HCT116 (cell line): ENCODE data around the gene MAT2B. TPM values are rescaled to one million over a fixed set of nuclear protein-coding genes. Genes with fewer than 3 reads are reported as not detected.

ENCODE experiments used
- ATAC-seq: fragments of 200-7000 bp; cut with Tn5 transposase; 2 replicates; pipeline ENCODE4 v1.9.1; 2020; ENCODE audit warnings: mild to moderate bottlenecking, moderate library complexity
- BruUV-seq: library from RNA; stranded (reverse); fragments of 400-500 nt; replicated peaks from 2 replicates; lab custom pipeline; 2021; lab: Mats Ljungman, UMichigan
- CTCF ChIA-PET: fragments of 300-600 bp; sonication (Branson Sonifier 250); formaldehyde crosslinking; loops from one replicate; lab custom pipeline; 2021; ENCODE audit warnings: antibody characterized with exemption; lab: Charles Lee
- POLR2A ChIA-PET: fragments of 300-600, 350-600 bp; sonication (Branson Sonifier 250); formaldehyde crosslinking; loops from one replicate; lab custom pipeline; 2021; ENCODE audit warnings: antibody characterized with exemption; lab: Charles Lee
- RAD21 ChIA-PET, 2 experiments: fragments of 300-600 bp; sonication (Branson Sonifier 250); formaldehyde crosslinking; loops; one replicate each; lab custom pipeline; 2023; ENCODE audit warnings: low total read pairs in 2 of 2; ENCODE audit not compliant: uncharacterized antibody in 2 of 2, unreplicated experiment in 2 of 2, low non-redundant PET in 1 of 2; lab: Charles Lee
- DNase-seq: peaks from one replicate; pipeline ENCODE4 v3.0.0-alpha.2; 2010; ENCODE audit warnings: low read depth, low spot score
- H2AFZ ChIP-seq: fragments of 200-600 bp; shearing (Covaris generic), sonication (generic); 2 replicates; pipeline ENCODE4 v1.6.1; 2017; ENCODE audit warnings: low read depth, mixed run types, mixed read lengths, antibody characterized with exemption, low read length; ENCODE audit not compliant: poor library complexity, severe bottlenecking
- H3K27ac ChIP-seq: 2 replicates; pipeline ENCODE4 v1.5.1; 2012; ENCODE audit warnings: low read depth, low read length
- H3K27me3 ChIP-seq: fragments of 200-600 bp; sonication (generic); 2 replicates; pipeline ENCODE4 v1.6.1; 2016; ENCODE audit warnings: mixed run types, low read length, mixed read lengths; ENCODE audit not compliant: insufficient read depth
- H3K36me3 ChIP-seq, 2 experiments: fragments of 200-500 bp in 1 of 2; fragments of 200-600 bp in 1 of 2; sonication (Bioruptor generic) in 1 of 2; sonication (generic) in 1 of 2; 2 replicates each; pipeline versions ENCODE4 v1.5.1 to v1.6.1; 2014 to 2016; ENCODE audit warnings: low read length in 2 of 2, inconsistent platforms in 1 of 2, mixed read lengths in 1 of 2, mixed run types in 1 of 2; ENCODE audit not compliant: insufficient read depth in 2 of 2, control insufficient read depth in 1 of 2
- H3K4me1 ChIP-seq, 2 experiments: fragments of 200-600 bp in 1 of 2; sonication (generic) in 1 of 2; 2 replicates each; pipeline versions ENCODE4 v1.5.1 to v1.6.1; 2012 to 2017; ENCODE audit warnings: low read length in 2 of 2, inconsistent platforms in 1 of 2, mild to moderate bottlenecking in 1 of 2, mixed read lengths in 1 of 2, mixed run types in 1 of 2, moderate library complexity in 1 of 2; ENCODE audit not compliant: insufficient read depth in 2 of 2, control insufficient read depth in 1 of 2
- H3K4me2 ChIP-seq: fragments of 200-600 bp; sonication (generic); 2 replicates; pipeline ENCODE4 v1.6.1; 2017; ENCODE audit warnings: mixed run types, low read length, mixed read lengths
- H3K4me3 ChIP-seq, 2 experiments: fragments of 200-600 bp in 1 of 2; sonication (generic) in 1 of 2; replicated peaks in 1 of 2; 2 replicates each; pipeline ENCODE4 v1.5.1; 2011 to 2016; ENCODE audit warnings: low read length in 2 of 2, control low read depth in 1 of 2, low read depth in 1 of 2, mild to moderate bottlenecking in 1 of 2, mixed read lengths in 1 of 2, mixed run types in 1 of 2
- H3K79me2 ChIP-seq: fragments of 200-600 bp; sonication (generic); 2 replicates; pipeline ENCODE4 v1.6.1; 2017; ENCODE audit warnings: mild to moderate bottlenecking, mixed run types, low read length, moderate library complexity, mixed read lengths; ENCODE audit not compliant: insufficient read depth
- H3K9ac ChIP-seq: fragments of 200-600 bp; sonication (generic); 2 replicates; pipeline ENCODE4 v1.6.1; 2016; ENCODE audit warnings: low read length, mixed read lengths
- H3K9me2 ChIP-seq: fragments of 200-600 bp; sonication (generic), shearing (Covaris generic); 2 replicates; pipeline ENCODE4 v1.6.1; 2017; ENCODE audit warnings: mixed run types, mild to moderate bottlenecking, moderate library complexity; ENCODE audit not compliant: insufficient read depth
- H3K9me3 ChIP-seq, 2 experiments: fragments of 200-500 bp in 1 of 2; fragments of 200-600 bp in 1 of 2; sonication (Bioruptor generic) in 1 of 2; sonication (generic) in 1 of 2; 2 replicates each; pipeline ENCODE4 v1.6.1; 2014 to 2017; ENCODE audit warnings: low read length in 2 of 2, mixed read lengths in 2 of 2, inconsistent platforms in 1 of 2, low read depth in 1 of 2, mild to moderate bottlenecking in 1 of 2, mixed run types in 1 of 2, moderate library complexity in 1 of 2; ENCODE audit not compliant: control insufficient read depth in 1 of 2, insufficient read depth in 1 of 2
- H4K20me1 ChIP-seq: fragments of 200-600 bp; sonication (generic), shearing (Covaris generic); 2 replicates; pipeline ENCODE4 v1.6.1; 2017; ENCODE audit warnings: mixed run types, mild to moderate bottlenecking, moderate library complexity; ENCODE audit not compliant: insufficient read depth
- CBX3 ChIP-seq: IDR thresholded peaks from 2 replicates; pipeline ENCODE4 v1.6.1; 2012; ENCODE audit warnings: low read depth
- CEBPB ChIP-seq: IDR thresholded peaks from 2 replicates; pipeline ENCODE4 v1.6.1; 2012; ENCODE audit warnings: low read depth
- EGR1 ChIP-seq: IDR thresholded peaks from 2 replicates; pipeline ENCODE4 v1.6.1; 2012; ENCODE audit warnings: low read depth
- ELF1 ChIP-seq: IDR thresholded peaks from 2 replicates; pipeline ENCODE4 v1.6.1; 2012; ENCODE audit warnings: low read depth, borderline replicate concordance
- EZH2 ChIP-seq: fragments of 200-600 bp; sonication (generic); IDR thresholded peaks from 2 replicates; pipeline ENCODE4 v1.6.1; 2017; ENCODE audit warnings: antibody characterized with exemption, mixed run types
- FOSL1 ChIP-seq: IDR thresholded peaks from 2 replicates; pipeline ENCODE4 v1.6.1; 2012; ENCODE audit warnings: low read depth
- JUND ChIP-seq: IDR thresholded peaks from 2 replicates; pipeline ENCODE4 v1.6.1; 2012
- POLR2A ChIP-seq: IDR thresholded peaks from 2 replicates; pipeline ENCODE4 v1.7.0; 2011; ENCODE audit warnings: borderline replicate concordance; ENCODE audit not compliant: insufficient read depth, insufficient read length; ENCODE audit errors: extremely low read depth
- POLR2AphosphoS5 ChIP-seq: IDR thresholded peaks from 2 replicates; pipeline ENCODE4 v1.6.1; 2011; ENCODE audit warnings: mild to moderate bottlenecking, low read depth, low read length, moderate library complexity
- SP1 ChIP-seq: IDR thresholded peaks from 2 replicates; pipeline ENCODE4 v1.6.1; 2012; ENCODE audit warnings: low read depth
- SRF ChIP-seq: IDR thresholded peaks from 2 replicates; pipeline ENCODE4 v1.6.1; 2012; ENCODE audit warnings: low read depth
- TCF7L2 ChIP-seq: IDR thresholded peaks from 2 replicates; pipeline ENCODE4 v1.7.0; 2011; ENCODE audit warnings: borderline replicate concordance, inconsistent platforms; ENCODE audit not compliant: insufficient read depth, insufficient read length; ENCODE audit errors: extremely low read depth
- YY1 ChIP-seq: IDR thresholded peaks from 2 replicates; pipeline ENCODE4 v1.6.1; 2011; ENCODE audit warnings: low read length, low read depth, moderate library complexity, mild to moderate bottlenecking; ENCODE audit not compliant: insufficient replicate concordance; ENCODE audit errors: extremely low read depth
- ZFX ChIP-seq: fragments of 450-650 bp; IDR thresholded peaks from 2 replicates; pipeline ENCODE4 v1.6.1; 2017
- ZNF274 ChIP-seq: fragments of 200-500 bp; sonication (Bioruptor generic); IDR thresholded peaks from 2 replicates; pipeline ENCODE4 v1.6.1; 2014; ENCODE audit warnings: mild to moderate bottlenecking, low read depth, low read length, inconsistent platforms
- intact Hi-C: fragments of 100-400 bp; cut with micrococcal nuclease; formaldehyde crosslinking; loops from 2 replicates; pipeline ENCODE4 v1.10.0; 2022
- total RNA-seq: library from RNA; stranded (reverse); gene quantifications from one replicate; pipeline ENCODE4 v1.2.1, GENCODE V29; 2021; ENCODE audit not compliant: unreplicated experiment
- TF ChIP-seq, protein P1 (sequence below), 3 experiments: fragments of 200-600 bp in 1 of 3; sonication (generic) in 1 of 3; IDR thresholded peaks in 2 of 3; conservative IDR thresholded peaks in 1 of 3; 2 replicates each; pipeline ENCODE4 v1.5.1; 2012 to 2017; ENCODE audit warnings: low read depth in 2 of 3, low read length in 2 of 3, antibody characterized with exemption in 1 of 3, borderline replicate concordance in 1 of 3, control low read depth in 1 of 3, mild to moderate bottlenecking in 1 of 3, mixed read lengths in 1 of 3, mixed run types in 1 of 3, moderate library complexity in 1 of 3; ENCODE audit not compliant: insufficient read depth in 1 of 3
- TF ChIP-seq, protein P2 (sequence below): IDR thresholded peaks from 2 replicates; pipeline ENCODE4 v1.6.1; 2012
- TF ChIP-seq, protein P3 (sequence below): IDR thresholded peaks from 2 replicates; pipeline ENCODE4 v1.6.1; 2011; ENCODE audit warnings: mild to moderate bottlenecking, low read length, moderate library complexity; ENCODE audit not compliant: insufficient replicate concordance; ENCODE audit errors: extremely low read depth
- TF ChIP-seq, protein P4 (sequence below): IDR thresholded peaks from 2 replicates; pipeline ENCODE4 v1.6.1; 2012; ENCODE audit warnings: low read depth
- TF ChIP-seq, protein P5 (sequence below): IDR thresholded peaks from 2 replicates; pipeline ENCODE4 v1.6.1; 2012

The MAT2B gene
- total RNA-seq, 1 experiment from 2014 or later: 45.9 TPM

- POLR2A ChIA-PET: interaction anchor here (0.6 kb wide), 1 partner anchor 24 kb away, joined by 5 read pairs; no protein-coding TSS in a partner anchor
- no peak overlapping the region for H3K27ac ChIP-seq
- peaks cover 16% of the 10 kb centered on the region for H3K27me3 ChIP-seq
- RAD21 ChIA-PET: no interaction called here
- H3K9ac ChIP-seq: no peak overlapping the region
- no peak overlapping the region for H3K4me3 ChIP-seq
- CTCF ChIA-PET: no interaction called here
- no peaks in the 10 kb centered on the region for H3K9me2 ChIP-seq
- H3K9me3 ChIP-seq: no peaks in the 10 kb centered on the region
- H3K79me2 ChIP-seq: no peaks in the 10 kb centered on the region
- TF ChIP-seq CBX3 (no peak), TCF7L2 (no peak), ZNF274 (no peak), EGR1 (no peak), CEBPB (no peak), POLR2A (no peak), ELF1 (no peak), JUND (no peak), EZH2 (no peak), YY1 (no peak), SRF (no peak), FOSL1 (no peak), SP1 (no peak), ZFX (no peak), POLR2AphosphoS5 (no peak)
- TF ChIP-seq, protein P1, sequence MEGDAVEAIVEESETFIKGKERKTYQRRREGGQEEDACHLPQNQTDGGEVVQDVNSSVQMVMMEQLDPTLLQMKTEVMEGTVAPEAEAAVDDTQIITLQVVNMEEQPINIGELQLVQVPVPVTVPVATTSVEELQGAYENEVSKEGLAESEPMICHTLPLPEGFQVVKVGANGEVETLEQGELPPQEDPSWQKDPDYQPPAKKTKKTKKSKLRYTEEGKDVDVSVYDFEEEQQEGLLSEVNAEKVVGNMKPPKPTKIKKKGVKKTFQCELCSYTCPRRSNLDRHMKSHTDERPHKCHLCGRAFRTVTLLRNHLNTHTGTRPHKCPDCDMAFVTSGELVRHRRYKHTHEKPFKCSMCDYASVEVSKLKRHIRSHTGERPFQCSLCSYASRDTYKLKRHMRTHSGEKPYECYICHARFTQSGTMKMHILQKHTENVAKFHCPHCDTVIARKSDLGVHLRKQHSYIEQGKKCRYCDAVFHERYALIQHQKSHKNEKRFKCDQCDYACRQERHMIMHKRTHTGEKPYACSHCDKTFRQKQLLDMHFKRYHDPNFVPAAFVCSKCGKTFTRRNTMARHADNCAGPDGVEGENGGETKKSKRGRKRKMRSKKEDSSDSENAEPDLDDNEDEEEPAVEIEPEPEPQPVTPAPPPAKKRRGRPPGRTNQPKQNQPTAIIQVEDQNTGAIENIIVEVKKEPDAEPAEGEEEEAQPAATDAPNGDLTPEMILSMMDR (IDR thresholded peaks at IDR 0.05 in 2 of 3, conservative IDR thresholded peaks at IDR 0.05 in 1 of 3; ENCODE audit: borderline replicate concordance in 1 of 3, insufficient read depth in 1 of 3, low read depth in 2 of 3, low read length in 2 of 3): no peak
- TF ChIP-seq, protein P2, sequence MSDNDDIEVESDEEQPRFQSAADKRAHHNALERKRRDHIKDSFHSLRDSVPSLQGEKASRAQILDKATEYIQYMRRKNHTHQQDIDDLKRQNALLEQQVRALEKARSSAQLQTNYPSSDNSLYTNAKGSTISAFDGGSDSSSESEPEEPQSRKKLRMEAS: no peak
- TF ChIP-seq, protein P3, sequence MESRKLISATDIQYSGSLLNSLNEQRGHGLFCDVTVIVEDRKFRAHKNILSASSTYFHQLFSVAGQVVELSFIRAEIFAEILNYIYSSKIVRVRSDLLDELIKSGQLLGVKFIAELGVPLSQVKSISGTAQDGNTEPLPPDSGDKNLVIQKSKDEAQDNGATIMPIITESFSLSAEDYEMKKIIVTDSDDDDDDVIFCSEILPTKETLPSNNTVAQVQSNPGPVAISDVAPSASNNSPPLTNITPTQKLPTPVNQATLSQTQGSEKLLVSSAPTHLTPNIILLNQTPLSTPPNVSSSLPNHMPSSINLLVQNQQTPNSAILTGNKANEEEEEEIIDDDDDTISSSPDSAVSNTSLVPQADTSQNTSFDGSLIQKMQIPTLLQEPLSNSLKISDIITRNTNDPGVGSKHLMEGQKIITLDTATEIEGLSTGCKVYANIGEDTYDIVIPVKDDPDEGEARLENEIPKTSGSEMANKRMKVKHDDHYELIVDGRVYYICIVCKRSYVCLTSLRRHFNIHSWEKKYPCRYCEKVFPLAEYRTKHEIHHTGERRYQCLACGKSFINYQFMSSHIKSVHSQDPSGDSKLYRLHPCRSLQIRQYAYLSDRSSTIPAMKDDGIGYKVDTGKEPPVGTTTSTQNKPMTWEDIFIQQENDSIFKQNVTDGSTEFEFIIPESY: no peak
- TF ChIP-seq, protein P4, sequence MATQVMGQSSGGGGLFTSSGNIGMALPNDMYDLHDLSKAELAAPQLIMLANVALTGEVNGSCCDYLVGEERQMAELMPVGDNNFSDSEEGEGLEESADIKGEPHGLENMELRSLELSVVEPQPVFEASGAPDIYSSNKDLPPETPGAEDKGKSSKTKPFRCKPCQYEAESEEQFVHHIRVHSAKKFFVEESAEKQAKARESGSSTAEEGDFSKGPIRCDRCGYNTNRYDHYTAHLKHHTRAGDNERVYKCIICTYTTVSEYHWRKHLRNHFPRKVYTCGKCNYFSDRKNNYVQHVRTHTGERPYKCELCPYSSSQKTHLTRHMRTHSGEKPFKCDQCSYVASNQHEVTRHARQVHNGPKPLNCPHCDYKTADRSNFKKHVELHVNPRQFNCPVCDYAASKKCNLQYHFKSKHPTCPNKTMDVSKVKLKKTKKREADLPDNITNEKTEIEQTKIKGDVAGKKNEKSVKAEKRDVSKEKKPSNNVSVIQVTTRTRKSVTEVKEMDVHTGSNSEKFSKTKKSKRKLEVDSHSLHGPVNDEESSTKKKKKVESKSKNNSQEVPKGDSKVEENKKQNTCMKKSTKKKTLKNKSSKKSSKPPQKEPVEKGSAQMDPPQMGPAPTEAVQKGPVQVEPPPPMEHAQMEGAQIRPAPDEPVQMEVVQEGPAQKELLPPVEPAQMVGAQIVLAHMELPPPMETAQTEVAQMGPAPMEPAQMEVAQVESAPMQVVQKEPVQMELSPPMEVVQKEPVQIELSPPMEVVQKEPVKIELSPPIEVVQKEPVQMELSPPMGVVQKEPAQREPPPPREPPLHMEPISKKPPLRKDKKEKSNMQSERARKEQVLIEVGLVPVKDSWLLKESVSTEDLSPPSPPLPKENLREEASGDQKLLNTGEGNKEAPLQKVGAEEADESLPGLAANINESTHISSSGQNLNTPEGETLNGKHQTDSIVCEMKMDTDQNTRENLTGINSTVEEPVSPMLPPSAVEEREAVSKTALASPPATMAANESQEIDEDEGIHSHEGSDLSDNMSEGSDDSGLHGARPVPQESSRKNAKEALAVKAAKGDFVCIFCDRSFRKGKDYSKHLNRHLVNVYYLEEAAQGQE: no peak
- TF ChIP-seq, protein P5, sequence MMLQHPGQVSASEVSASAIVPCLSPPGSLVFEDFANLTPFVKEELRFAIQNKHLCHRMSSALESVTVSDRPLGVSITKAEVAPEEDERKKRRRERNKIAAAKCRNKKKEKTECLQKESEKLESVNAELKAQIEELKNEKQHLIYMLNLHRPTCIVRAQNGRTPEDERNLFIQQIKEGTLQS: no peak
- no peak overlapping the region for H3K4me2 ChIP-seq
- no peak overlapping the region for H2AFZ ChIP-seq
- no peak for DNase-seq
- no peaks in the 10 kb centered on the region for H4K20me1 ChIP-seq
- H3K4me1 ChIP-seq: no peaks in the 10 kb centered on the region
- intact Hi-C loops: loop anchor here (5.0 to 10.0 kb wide), 2 partner anchors 133 to 1646 kb away; no protein-coding TSS in a partner anchor
- no peaks in the 10 kb centered on the region for H3K36me3 ChIP-seq
- no peak for ATAC-seq
- no TSS peak for BruUV-seq
These were observed 55.9 kb downstream of the MAT2B start for GRCh38 chr5:163561339-163561738.
